Ishikawa (cell line): ENCODE data around the gene TLDC2.

Experiments
- EGR1 ChIP-seq: IDR thresholded peaks from 2 replicates; pipeline ENCODE4 v1.6.1; 2012
- EP300 ChIP-seq: IDR thresholded peaks from 2 replicates; pipeline ENCODE4 v1.6.1; 2012; ENCODE audit warnings: borderline replicate concordance
- NFIC ChIP-seq: IDR thresholded peaks from 2 replicates; pipeline ENCODE4 v1.6.1; 2012
- RAD21 ChIP-seq: IDR thresholded peaks from 2 replicates; pipeline ENCODE4 v1.6.1; 2012; ENCODE audit warnings: low read depth
- REST ChIP-seq: IDR thresholded peaks from 2 replicates; pipeline ENCODE4 v1.6.1; 2012; ENCODE audit warnings: low read depth, mild to moderate bottlenecking
- TAF1 ChIP-seq: IDR thresholded peaks from 2 replicates; pipeline ENCODE4 v1.6.1; 2012; ENCODE audit warnings: low read depth, mild to moderate bottlenecking
- TEAD4 ChIP-seq: IDR thresholded peaks from 2 replicates; pipeline ENCODE4 v1.6.1; 2012
- USF1 ChIP-seq: IDR thresholded peaks from 2 replicates; pipeline ENCODE4 v1.6.1; 2012
- YY1 ChIP-seq: IDR thresholded peaks from 2 replicates; pipeline ENCODE4 v1.6.1; 2012; ENCODE audit warnings: low read depth

- no peak for TF ChIP-seq TAF1
- TF ChIP-seq YY1, result no peak
- no peak for TF ChIP-seq RAD21
- TF ChIP-seq REST, result no peak
- TF ChIP-seq EP300, result no peak
- no peak for TF ChIP-seq TEAD4
- TF ChIP-seq EGR1, result no peak
- TF ChIP-seq NFIC, result no peak
- TF ChIP-seq USF1, result no peak
These were observed 515 bp downstream of the TLDC2 start for GRCh38 chr20:36876473-36876833.
